H1 (cell line): ENCODE measurements around the gene RTKN2. TPM values are rescaled to one million over a fixed set of nuclear protein-coding genes. Genes with fewer than 3 reads are reported as not detected.

ENCODE experiments used
- EZH2 ChIP-seq: fragments of 200-600 bp; sonication (generic); IDR thresholded peaks from 2 replicates; pipeline ENCODE4 v1.7.1; 2012; ENCODE audit warnings: low read depth, mild to moderate bottlenecking, moderate library complexity, low read length, inconsistent platforms; ENCODE audit not compliant: severe bottlenecking
- polyA plus RNA-seq, 7 experiments: library from polyadenylated mRNA; depleted of rRNA in 3 of 7; stranded (reverse) in 5 of 7; unstranded in 2 of 7; fragments of >200 nt in 5 of 7; fragments of 200-250 nt in 2 of 7; gene quantifications; 1 replicate in 5 of 7; 2 replicates in 1 of 7; 4 replicates in 1 of 7; pipeline versions ENCODE4 v1.2.1 to v1.2.3, GENCODE V29; 2011 to 2013; ENCODE audit warnings: missing spikeins in 2 of 7, mixed read lengths in 2 of 7
- total RNA-seq: library from RNA; stranded (reverse); fragmentation: NEBNext Ultra II Directional; extraction: Animal tissue kit (Norgen Biotek cat#: 25700); gene quantifications from 2 replicates; pipeline ENCODE4 v1.2.1, GENCODE V29; 2021

RTKN2 gene
- total and polyA plus RNA-seq, 2 of the 8 experiments (the other 6 are each of a cell fraction or from before 2014, with no cell fraction given): 5.1 to 24.6 TPM

DNA sequence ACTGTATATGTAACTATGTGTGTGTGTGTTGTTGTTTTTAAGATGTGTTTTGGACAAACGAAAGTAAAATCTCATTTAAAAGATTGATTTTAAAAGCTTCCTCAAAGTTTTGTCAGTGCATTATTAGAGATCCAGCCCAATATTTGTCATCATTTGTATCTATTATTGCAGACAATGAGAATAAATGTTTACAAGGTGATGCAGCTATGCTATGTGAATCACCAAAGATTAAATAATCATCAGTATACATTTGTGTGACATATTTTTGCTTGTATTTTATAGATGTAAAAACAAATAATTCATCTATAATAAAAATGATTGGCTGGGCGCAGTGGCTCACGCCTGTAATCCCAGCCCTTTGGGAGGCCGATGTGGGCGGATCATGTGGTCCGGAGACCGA is 35.3 kb upstream of the RTKN2 start (continued):
- TF ChIP-seq EZH2: no peak
